HK-2 (cell line): Measurements from ENCODE around the gene SLC13A4.
"Not testable (repeated sequence)": the region's sequence is repeated elsewhere in the genome, so short reads cannot be mapped to it uniquely, and the experiment has no call there.

Experiments used
- DNase-seq: peaks from one replicate; pipeline ENCODE4 v3.0.0-alpha.2; 2018; ENCODE audit not compliant: unreplicated experiment

Gene SLC13A4

GRCh38 chr7:135692055-135692454 lies 35.9 kb downstream of the SLC13A4 start:
- DNase-seq, result no peak

GRCh38 chr7:135690566-135690965 lies 37.4 kb downstream of the SLC13A4 start:
- no peak for DNase-seq

DNA sequence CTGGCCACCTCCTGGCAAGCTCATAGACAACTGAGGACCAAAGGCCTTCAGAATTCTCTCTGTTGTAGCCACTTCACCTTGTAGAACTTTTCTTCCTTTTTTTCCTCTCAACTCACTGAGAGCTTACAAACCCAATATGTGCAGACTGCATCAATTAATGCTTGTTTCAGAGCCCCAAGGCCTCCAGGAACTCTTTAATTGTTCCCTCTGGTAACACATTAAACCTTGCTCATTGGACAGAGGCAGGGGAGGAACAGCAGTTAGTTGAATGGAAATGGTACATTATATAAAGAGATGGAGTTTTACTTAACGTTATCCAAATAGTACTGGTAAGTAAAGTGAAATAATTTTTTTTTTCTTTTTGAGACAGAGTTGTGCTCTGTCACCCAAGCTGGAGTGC lies 40.5 kb downstream of the SLC13A4 start:
- DNase-seq, result no peak

DNA sequence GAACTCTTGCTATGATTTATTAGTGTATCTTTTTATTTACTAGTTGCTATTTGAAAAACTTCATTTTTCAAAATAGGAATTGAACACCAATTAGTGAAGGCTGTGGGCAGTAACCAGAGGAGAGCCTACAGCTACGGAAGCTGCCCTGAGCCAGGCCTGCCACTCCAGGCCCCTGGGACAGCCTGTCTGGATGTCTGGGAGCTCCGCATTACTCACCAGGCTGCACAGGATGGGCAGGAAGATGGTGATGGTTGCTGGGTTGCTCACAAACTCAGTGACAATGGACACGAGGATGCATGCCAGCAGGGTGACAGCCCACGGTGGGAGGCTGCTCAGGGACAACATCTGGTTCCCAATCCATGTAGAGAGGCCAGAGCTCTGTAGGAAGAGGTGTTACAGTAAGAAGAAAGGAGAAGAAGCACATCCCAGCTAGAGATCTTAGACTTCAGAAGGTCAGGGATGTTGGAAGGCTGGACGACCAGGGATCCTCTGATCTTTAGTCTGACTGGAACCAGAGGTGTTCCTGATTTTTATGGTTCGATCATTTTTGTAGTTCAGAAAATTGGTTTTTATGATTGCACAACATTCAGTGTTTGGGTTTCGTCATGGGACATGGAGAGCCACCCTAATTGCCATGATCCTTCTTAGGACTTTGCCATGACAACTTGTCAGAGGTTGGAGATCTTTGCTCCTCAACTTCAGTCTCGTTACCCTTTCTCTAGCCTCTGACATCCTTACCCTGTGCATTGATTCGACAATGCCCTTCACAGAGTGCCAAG lies 42.5 kb downstream of the SLC13A4 start:
- DNase-seq, result no peak

GRCh38 chr7:135684699-135685098 lies 43.3 kb downstream of the SLC13A4 start:
- DNase-seq, result no peak

DNA sequence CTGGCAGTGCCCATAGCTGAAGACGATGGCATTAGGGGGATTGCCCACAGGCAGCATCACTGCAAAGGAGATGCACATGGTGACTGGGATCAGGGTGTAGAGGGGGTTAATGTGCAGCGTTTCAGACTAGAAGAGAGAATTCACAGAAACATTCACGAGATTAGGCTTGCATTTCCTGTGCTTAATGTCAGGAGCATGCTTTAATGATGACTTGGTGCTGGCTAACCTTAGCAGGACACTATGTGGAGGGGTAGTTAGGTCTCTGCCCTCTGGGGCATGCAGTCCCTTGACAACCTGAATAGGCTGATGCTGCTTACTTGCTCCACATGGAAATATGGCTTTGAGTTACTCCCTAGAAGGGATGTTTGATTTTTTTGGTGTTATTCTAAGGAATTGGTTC lies 43.9 kb downstream of the SLC13A4 start:
- no peak for DNase-seq

DNA sequence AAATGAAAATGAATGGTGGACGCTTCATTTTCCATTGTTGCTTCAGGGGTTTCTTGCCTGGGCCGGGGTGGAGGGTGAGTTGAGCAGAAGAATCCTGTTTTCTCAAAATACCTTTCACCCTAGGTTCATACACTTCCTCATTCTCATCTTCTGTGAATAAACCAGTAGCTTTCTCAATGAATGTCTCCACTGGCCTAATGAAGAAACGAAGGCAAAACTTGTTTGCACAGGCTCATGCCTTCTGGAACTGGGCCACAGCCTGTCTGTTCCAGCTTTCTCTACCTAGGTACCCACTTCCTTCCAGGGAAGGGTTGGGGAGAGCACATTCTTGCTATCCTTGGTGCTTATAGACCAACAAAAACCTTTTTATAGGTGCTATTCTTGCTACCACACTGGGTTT lies 44.4 kb downstream of the SLC13A4 start:
- DNase-seq, result no peak

DNA sequence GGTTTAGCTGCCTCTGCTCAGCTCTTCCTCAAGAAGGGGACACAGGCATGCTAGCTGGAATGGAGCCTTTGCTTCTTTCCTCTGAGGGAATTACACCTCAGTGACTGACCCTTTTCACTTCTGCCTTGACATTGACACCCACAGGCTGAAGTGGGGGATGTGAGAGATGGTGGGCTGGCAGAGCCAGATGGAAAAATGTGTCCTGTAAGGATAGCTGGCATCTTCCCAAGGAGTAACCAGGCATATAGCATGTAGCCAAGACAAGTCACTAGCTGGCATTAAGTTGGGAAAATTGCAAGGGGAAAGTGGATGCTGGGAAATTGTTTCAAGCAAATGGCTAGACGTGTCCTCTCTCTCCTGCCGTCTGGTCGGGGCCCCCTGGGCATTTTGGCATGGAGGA lies 45.8 kb downstream of the SLC13A4 start:
- no peak for DNase-seq

GRCh38 chr7:135681762-135682161 lies 46.2 kb downstream of the SLC13A4 start:
- no peak for DNase-seq

DNA sequence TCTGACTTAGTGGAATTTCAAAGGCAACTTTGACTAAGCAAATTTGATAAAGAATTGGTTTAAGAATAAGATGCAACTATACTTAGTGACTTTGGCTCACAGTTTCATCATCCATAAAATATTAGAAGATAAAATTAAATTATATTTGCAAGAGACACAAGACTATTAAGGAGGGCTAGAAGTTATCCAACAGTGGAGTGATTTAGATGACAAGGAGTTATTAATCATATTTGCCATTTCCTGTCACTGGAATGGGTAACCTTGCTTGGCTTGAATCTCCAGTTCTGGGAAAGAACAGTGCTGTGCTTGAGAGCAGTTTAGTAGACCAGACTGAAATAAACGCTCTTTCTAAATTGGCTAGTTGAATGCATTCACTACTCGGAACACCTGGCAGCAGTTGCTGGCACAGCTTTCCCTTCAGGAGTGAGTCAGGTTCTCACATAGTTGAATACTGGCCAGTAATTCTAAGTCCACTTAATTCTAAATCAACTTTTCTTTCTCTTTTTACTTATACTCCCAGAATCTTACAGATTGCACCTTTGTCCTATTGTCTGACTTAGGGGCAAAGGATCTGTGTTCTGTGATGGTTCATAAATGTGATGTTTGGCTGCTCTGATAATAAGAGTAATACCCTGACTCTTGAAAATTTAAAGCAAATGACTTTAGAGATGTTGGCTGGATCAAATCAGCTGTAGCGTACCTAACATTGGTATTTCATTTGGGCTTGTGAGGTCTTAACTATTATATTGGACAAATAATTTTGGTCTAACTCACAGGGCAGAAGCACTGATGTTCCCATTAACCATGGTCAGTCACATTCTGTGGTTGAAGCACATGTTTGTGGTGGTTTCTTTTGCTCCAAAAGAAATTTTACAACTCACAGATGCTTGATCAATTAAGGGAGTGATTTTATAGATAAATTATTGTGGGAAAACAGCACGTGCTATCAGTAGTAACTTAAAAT lies 49.1 kb downstream of the SLC13A4 start:
- no peak for DNase-seq

DNA sequence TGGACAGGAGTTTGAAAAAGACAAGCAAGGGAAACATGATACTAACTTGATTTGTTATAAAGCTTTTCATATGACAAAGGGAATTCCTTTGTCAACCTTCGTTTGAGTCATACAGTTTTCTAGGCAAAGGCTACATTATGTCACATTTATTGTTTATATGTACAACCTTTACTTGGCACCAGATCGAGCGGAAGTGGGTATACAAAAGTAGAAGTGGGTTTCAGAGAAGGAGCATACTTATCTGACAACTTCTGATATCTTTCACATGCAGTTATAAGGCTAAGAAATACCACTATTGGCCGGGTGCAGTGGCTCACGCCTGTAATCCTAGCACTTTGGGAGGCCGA lies 54.7 kb downstream of the SLC13A4 start:
- no peak for DNase-seq

GRCh38 chr7:135672560-135673359 lies 55.2 kb downstream of the SLC13A4 start:
- no peak for DNase-seq

- DNase-seq, result no peak
Measured at GRCh38 chr7:135670179-135670578, 57.8 kb downstream of the SLC13A4 start.

DNA sequence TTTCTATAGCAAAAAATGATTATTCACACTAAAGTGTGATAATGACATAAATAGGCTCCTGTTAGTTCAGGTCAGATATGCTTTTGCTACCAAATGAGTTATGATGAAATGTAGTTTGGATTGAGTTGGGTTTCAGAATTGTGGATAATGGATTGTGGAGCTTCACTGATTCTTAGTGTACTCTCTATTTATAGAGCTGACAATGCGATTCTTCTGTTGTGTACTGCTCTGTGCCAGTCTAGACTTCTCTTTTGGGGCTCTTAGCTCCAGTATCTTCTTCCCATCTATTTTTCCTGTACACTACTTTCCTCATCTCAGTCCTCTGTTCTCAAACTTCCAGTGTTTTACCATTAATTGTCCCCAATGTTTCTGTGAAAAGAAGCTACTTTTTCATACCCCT lies 58.2 kb downstream of the SLC13A4 start:
- DNase-seq, result no peak

DNA sequence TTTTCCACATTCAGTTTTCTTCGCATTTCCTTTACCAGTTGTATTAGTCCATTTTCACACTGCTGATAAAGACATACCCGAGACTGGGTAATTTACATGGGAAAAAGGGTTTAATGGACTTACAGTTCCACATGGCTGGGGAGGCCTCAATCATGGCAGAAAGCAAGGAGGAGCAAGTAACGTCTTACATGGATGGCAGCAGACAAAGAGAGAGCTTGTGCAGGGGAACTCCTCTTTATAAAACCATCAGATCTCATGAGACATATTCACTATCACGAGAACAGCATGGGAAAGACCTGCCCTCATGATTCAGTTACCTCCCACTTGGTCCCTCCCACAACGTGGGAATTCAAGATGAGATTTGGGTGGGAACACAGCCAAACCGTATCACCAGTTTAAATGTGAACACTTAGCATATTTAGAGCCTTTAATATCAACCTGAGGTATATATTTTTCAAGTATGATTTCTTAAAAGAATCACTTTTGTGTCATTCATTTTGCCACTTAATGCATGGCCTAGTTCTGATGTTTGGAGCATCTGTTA lies 59.1 kb downstream of the SLC13A4 start:
- not testable (repeated sequence) for DNase-seq

- DNase-seq, result not testable (repeated sequence)
Measured at GRCh38 chr7:135667626-135668025, 60.4 kb downstream of the SLC13A4 start.

DNA sequence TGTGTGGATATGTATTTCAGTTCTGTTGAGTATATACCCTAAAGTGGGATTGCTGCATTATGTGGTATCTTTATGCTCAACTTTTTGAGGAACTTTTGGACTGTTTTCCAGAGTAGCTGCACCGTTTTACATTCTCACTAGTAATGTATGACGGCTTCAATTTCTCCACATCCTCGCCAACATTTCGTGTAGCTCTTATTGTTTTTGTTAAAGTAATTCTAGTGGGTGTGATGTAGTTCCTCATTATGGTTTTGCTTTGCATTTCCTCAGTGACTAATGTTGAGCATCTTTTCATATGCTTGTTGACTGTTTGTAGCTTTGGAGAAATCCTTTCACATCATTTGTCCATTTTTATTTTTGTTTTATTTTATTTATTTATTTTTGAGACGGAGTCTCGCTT lies 61.1 kb downstream of the SLC13A4 start:
- no peak for DNase-seq

DNA sequence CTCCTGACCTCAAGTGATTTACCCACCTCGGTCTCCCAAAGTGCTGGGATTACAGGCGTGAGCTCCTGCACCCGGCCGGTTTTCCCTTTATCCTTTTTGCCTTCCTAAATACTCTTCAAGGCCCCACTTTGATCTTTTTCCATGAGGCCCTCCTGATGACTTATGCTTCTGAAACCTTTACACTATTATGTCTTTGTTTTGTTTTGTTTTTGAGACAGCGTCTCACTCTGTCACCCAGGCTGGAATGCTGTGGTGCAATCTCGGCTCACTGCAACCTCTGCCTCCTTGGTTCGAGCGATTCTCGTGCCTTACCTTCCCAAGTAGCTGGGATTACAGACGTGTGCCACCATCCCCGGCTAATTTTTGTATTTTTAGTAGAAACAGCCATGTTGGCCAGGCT lies 61.8 kb downstream of the SLC13A4 start:
- DNase-seq, result no peak

DNA sequence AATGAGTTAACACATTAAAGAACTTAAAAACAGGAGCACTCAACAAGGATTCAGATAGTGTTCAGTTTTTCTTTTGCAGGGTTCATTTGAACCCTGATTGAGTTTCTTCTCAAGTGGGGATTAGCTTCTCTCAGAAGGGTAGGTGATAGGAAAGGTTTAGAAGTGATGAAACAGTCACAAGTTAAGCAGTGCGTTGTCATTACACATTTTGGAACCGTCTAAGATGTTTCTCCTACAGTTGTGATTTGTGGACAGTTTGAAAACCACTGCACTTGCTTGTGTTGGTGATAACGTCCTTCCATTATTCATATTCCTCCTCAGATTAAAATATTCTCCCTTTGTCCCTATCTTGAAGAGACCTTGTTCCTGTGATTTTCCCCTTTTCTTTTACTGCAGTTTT lies 62.9 kb downstream of the SLC13A4 start:
- DNase-seq, result no peak

- DNase-seq, result no peak
Measured at GRCh38 chr7:135664046-135664589, 63.9 kb downstream of the SLC13A4 start.

DNA sequence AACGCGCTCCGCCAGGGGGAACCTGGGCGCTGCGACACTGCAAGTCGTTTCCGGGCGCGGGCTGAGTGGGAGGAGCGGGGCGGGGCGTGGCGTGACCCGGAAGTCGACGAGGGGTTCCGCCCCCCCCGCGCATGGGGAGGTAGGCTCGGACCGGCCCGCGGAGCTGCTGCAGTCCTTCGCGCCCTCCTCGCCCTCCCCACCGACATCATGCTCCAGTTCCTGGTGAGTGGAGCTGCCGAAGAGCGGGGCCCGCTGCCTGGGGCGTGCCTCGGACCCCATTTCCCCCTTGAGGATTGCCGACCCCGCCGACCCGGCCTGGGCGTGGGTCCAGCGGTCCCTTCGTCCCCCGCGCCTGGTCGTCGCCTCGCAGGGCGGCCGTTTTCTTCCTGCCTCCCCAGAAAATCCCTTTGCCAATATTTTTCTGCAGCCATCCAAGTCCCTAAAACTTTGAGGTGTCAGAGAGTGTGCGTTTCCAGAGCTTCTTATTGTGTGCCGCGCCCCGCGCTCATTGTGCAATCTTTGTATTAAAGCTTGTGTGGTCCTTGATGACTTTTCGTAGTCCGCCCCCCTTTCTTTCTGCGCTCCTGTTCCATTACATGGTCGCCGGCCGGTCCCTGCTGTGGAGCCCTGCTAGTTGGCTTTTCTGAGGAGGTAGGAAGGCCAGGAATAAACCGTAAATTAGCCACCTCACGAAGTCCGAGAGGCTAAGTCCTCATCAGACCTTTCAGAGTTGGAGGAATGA lies 65.4 kb downstream of the SLC13A4 start, which contains the start of gene STMP1:
STMP1 (plus strand) TSS at position 142 of the 742 bp plus-strand sequence.
- DNase-seq, result peak; percentile 97
